MV-4-11 (cell line): ENCODE results near the gene CHRND.
A peak's percentile ranks its signal among the peaks of the same experiment; 100 is the strongest.
"Not testable (repeated sequence)": the region's sequence is repeated elsewhere in the genome, so short reads cannot be mapped to it uniquely, and the experiment has no call there.

Experiments
- DNase-seq: peaks from one replicate; lab custom pipeline; 2025; lab: John Stamatoyannopoulos, UW

CHRND gene

DNA sequence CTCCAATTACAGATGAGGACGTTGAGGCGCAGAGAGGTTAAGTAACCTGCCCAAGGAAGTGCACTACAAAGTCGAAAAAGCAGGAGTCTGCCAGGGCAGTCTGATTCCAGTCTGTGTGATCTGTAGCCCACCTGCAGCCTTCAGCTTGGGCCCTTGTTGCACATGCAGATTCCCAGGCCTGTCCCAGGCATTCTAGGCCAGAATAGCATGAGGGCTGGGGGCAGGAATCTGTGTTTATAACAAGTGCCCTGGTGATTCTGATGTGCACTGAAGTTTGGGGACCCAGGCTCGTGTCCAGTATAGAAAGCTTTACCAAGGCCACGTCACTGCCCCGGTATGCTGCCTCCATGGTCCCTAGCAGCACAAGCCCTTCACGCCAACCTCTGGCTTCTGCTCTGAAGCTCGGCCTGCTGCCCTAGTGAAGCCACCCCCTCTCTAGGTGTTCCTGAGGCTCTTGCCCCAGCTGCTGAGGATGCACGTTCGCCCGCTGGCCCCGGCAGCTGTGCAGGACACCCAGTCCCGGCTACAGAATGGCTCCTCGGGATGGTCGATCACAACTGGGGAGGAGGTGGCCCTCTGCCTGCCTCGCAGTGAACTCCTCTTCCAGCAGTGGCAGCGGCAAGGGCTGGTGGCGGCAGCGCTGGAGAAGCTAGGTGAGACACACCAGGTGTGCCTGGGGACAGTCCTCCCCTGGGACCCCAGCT is 18.1 kb downstream of the CHRND start:
- DNase-seq, result no peak

DNA sequence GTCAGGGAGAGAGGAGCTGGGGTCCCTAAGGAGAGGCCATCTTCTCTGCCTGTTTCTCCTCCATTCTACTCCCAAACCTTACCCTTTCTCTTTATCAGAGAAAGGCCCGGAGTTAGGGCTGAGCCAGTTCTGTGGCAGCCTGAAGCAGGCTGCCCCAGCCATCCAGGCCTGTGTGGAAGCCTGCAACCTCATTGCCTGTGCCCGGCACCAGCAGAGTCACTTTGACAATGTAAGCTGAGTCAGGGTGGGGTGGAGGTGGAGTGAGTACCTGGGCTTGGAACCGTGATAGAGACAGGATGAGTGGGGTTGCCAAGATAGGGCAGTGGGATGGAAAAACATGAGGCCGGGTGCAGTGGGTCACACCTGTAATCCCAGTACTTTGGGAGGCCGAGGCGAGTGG is 18.7 kb downstream of the CHRND start:
- DNase-seq, result no peak

DNA sequence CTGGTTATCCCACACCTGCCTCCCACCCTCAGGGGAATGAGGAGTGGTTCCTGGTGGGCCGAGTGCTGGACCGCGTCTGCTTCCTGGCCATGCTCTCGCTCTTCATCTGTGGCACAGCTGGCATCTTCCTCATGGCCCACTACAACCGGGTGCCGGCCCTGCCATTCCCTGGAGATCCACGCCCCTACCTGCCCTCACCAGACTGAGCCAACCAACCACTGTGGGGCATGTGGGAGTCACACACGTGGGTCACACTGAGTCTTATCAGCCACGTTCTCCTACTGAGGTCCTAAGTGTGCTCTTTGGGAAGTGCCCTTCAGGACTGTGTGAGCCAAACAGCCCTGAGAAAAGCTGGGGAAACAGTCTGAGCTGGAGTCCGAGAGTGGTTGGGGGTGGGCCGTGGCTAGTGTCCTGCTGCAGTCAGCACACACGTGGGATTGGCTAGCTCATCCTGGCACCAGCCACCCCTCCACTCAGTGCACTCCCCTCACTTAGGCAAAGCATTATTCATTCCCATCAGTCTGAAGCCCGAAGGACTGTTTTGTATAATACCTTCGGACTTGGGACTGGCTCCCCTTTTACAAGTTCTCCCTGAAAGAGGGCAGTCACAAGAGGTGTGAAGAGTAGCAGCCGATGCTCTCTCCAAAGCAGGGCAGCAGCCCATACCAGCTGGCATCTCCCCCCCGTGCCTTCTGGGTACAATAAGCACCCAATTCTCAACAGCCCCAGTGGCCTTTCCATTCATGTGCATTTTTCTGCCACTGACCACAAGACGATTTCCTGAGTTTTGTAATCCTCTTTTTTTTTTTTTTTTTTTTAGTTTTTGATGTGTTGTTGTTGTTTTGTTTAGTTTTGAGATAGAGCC is 19.8 kb downstream of the CHRND start:
- DNase-seq, result peak; percentile 28

DNA sequence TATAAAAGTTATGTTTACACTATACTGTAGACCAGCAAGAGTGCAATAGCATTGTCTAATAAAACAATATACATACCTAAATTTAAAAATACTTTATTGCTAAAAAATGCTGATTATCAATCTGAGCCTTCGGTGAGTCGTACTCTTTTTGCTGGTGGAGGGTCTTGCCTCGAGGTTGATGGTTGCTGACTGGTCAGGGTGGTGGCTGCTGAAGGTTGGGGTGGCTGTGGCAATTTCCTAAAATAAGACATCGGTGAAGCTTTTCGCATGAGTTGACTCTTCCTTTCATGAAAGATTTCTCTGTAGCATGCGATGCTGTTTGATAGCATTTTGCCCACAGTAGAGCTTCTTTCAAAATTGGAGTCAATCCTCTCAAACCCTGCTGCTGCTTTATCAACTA is 22.0 kb downstream of the CHRND start:
- DNase-seq, result no peak

DNA sequence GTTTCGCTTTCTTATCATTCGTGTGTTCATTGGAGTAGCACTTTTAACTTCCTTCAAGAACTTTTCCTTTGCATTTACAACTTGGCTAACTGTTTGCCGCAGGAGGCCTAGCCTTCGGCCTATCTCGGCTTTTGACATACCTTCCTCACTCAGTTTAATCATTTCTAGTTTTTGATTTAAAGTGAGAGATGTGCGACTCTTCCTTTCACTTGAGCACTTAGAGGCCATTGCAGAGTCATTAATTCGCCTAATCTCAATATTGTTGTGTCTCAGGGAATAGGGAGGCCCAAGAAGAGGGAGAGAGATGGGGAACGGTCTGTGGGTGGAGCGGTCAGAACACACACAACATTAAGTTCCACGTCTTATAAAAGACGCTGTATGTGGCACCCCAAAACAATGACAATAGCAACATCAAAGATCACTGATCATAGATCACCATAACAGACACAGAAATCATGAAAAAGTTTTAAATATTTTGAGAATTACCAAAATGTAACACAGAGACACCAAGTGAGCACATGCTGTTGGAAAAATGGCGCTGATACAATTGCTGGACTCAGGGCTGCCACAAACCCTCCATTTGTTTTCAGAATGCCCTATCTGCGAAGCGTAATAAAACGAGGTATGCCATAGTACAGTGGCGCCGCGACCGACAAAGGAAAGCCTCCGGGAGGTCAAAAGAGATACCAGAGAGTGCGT is 23.8 kb downstream of the CHRND start:
- DNase-seq, result no peak

DNA sequence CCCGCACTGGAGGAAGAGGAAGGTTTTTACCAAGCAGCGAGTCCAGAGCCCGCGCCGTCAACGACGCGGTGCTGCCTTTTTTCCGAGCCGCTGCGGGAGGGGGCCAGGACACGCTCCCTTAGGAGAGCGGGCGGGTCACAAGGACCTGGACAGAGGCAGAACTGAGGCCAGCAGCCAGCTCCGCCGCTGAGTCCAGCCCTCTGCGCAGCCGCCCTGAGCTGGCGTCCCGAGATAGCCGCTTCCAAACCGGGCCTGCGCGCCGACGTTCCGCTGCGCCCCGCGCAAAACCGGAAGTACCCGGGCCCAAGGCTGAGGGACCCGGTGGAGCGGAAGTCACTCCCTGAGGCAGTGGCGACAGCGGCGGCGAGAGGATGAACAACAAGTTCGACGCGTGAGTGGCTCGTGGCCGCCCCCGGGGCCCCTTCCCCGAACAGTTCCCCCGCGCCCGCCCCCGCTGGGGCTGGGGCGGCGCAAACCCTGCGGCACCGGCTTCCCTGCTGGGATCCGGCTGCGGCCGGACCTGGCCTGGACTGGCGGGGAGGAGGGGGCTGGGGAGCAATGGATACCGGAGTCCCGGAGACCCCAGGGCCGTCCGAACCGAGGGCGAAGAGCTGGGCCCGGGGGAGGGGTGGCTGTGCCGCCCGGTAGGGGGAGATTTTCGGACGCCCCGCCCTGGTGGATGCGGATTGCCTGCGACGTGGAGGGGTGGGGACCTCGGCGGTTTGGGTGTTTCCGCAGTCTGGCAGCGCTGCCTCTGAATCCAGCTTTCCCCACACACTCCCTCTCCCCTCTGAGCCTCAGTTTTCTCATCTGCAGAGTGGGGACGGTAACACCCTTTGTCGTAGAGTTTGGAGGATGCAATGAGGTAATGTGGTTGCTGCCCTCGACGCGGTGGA is 24.6 kb downstream of the CHRND start, which contains the start of the genes EIF4E2 and TIGD1:
TSS of gene EIF4E2 (plus strand) at position 336 of the 896 bp plus-strand sequence. CDS start at position 372, 36 bp downstream.
TSS of gene TIGD1 (minus strand) at position 204 of the 896 bp plus-strand sequence. CDS start 675 bp downstream, outside the sequence.
- peak; percentile 87 for DNase-seq

DNA sequence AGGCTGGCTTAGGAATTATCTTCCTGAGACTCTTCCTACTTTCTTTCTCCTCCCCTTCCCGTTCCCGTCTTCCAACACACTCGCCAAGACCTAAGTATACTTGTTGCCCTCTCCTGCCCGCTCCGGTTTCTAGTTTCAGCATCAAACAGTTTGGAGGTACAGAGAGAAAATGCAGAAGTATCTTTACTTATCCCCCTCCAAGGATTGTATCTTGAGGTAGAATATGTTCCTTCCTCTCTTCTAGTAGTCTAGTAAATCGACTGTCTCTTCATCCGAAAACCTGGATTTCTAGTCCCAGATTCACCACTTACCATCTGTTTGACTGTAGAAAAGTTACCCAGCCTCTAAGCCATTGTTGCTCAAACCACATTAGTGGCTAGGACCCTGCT is 25.3 kb downstream of the CHRND start:
- DNase-seq, result no peak

DNA sequence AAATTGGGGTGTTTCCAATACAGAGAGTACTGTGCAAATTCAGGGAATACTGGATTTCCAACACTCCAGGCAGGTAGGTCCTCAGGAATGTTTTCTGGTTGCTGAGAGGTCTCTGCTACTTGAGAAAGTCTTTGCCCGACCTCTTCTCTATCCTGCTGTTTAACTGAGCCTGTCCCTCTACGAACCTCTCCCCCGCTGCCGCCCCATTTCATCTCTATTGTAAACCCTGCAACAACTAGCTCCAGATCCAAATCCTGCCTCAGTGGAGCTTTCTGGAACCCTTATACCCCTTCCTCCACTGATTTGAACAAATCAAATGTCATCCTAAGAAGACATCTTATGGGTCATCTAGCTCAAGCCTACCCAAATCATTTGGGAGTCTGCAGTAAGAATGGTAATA is 25.8 kb downstream of the CHRND start:
- DNase-seq, result no peak

DNA sequence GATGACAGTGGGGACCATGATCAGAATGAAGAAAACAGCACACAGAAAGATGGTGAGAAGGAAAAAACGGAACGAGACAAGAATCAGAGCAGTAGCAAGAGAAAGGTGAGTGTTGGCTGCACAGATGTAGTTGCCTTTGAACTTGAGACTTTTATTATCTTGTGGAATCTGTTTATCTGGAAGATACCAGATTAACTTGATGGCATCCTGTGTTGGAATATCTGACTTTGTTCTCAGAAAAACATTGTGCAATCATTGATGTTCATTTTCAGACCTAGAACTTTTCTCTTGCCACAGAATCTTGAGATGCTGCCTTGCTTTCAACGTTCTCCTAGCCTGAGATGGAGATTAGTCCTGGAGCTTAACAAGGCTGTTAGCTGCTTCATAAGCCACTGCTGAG is 30.5 kb downstream of the CHRND start:
- DNase-seq, result no peak

DNA sequence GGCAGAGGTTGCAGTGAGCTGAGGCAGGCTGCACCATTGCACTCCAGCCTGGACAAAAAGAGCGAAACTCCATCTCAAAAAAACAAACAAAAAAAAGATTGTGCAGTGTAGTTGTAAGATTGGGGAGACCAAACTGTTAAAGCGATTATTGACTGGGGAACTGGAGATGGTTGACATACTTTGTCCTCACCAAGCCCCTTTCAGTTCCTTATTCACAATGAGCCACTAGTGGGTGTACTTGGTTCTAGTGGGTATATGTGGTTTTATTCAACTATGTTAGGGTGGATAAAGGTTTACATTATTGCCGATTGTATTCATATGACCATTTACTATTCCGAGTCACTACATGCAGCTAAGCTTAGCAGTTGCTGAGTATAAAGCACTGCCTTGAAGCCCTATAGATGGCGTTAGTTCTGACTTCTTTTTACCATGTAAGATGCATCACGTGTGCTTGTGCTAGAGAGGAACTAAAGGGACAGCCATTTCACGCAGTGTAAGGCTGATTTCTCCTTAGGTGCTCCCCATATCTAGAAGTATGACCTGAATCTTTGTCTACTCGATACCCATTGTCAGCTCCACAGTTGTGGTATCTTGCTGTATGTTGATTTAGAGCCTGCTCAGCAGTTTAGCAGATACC is 36.7 kb downstream of the CHRND start:
- DNase-seq, result peak; percentile 31

DNA sequence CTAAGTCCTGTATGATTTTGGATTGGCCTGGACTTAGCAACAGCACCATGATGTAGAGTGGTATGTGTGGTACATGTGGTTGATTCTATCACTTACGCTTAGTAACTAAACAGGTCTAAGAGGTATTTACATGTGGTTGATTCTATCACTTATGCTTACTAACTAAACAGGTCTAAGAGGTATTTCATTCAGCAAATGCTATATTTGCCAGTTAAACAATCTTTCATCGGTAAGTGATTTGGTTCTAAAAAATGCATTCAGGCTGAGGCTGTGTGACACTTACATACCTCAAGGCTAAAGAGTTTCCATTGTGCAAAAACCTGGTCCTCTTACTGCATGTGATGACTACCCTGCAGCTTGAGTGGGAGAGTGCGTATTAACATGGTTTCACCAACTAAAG is 37.6 kb downstream of the CHRND start:
- DNase-seq, result no peak

DNA sequence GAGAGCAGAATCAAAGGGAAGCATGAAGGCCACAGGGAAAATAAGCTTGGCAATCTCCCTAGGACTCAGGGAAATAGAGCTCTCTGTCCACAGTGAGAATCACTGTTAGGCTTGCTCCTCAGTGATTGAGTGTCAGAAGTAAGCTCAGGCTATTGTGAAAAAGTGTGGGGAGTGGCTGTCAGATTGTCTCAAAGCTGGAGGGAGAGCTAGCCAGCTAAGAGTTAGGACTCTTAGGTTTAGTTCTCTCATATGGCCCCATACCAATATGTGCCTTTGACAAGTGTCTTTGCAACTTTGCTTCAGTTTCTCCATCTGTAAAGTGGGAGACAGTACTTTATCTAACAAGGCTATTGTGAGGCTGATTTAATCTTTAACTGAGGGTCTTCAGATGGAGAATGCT is 41.8 kb downstream of the CHRND start:
- no peak for DNase-seq

DNA sequence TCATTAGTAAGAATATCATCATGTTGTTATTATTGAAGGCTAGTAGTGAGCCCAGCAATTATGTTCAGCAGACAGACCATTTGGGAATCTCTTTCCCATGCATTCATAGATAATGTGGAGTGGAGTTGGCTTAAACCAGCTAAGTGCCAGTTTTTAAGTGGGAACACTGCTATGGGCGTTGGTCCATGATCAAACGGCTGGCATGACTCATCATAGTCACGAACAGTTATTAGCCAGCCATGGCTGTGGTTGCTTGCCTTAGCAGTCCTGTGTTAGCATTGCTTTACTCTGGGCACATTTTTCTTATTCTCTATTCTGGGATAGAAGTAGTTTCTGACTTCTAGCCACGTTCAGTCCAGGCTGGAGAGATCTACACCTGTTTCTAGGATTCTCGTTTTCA is 42.2 kb downstream of the CHRND start:
- peak; percentile 49 for DNase-seq

DNA sequence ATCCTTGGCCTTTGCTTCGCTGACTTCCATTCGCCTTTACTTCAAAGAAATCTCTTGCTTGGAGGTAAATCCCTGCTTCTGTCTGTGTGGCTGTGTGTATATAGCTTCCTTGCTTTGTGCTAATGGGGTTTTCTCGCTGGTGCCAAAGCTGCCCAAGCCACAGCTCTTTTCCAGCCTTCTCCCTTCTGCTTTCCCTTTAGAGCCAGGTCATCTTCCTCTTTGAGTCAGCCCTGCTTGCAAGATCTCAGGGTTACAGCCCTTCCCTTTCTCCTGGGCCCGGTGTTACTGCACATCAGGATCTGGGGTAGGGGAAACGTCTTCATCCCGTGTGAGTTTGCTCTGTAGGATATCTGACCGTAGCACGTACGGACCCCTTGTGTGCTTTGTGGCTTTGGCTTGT is 43.6 kb downstream of the CHRND start:
- DNase-seq, result no peak

DNA sequence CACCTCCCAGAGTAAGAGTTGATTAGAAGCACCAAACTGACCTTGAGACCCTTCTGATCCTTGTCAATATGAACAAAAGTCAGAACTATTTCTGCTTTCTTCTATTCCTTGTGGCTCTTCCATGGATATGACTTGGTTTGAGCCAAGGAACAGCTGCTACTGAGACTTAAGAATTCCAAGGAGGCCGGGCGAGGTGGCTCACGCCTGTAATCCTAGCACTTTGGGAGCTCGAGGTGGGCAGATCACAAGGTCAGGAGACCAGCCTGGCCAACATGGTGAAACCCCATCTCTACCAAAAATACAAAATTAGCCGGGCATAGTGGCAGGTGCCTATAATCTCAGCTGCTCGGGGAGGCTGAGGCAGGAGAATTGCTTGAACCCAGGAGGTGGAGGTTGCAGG is 44.5 kb downstream of the CHRND start:
- not testable (repeated sequence) for DNase-seq

DNA sequence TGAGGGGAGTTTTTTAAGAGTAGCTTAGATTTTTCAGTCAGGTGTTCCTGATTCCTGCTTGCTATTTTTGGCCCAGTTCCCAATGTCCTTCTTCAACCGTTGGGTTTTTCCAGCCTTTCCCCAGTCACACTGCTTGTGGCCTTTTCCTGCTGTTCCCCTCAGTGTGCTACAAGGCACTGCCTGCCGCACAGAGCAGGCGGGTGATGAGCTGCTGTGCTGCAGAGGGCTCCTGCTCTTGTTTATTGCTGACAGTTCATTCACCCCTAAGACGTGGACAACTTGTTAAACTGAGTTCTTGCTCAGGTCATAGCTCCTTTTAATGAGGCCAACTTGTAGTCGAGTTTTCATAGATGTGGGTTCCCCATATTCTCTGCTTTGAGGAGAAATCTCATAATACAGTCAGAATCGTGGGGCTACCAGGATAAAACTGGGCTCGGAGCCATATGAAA is 45.1 kb downstream of the CHRND start:
- DNase-seq, result no peak

DNA sequence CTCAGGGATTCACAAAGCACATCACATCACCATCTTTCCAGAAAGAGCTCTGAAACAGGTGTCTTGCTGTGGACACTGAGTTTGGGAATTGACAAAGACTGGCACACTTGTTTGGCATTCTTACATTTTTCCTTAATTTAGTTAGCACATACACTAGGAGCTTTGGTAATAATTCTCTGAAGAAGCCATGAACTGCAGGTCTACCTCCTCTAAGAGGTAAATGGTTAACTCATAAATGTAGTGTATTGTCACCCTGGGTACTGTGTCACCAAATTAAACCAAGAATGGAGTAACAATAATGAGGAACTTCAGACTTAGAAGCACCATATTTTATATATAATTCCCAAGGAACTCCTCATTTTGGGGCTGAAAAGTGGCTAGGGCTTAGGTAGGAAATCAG is 47.1 kb downstream of the CHRND start:
- DNase-seq, result no peak

DNA sequence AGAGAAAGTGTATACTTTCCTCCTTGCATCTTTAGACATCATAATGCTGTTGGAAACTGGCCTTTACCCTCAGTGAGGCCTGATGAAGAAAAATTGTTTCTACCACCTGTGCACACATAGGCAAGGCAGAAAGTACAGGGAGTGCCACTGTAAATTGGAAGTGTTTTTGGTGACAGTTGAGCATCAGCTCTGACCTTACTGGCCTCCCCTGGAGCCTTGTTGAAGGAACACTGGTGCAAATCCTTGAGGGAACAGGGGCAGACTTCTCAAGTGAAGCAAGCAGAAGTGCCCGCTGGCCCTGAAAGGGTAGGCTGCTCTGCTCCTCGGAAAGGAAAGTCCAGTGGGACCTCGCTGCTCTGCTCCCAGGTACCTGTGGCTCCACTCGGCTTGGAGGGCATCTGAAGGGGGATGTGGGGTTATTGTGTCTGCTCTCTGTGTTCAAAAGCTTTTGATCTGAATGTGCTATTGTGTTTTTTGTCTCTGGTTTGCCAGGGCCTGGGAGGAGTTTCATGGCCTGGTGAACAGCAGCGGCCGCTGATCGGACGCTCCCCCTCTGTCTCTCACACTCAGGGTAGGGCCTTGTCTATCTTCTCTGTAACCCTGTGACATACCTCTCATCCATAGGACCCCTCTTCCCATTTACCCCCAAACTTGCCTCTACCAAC is 47.9 kb downstream of the CHRND start:
- no peak for DNase-seq

DNA sequence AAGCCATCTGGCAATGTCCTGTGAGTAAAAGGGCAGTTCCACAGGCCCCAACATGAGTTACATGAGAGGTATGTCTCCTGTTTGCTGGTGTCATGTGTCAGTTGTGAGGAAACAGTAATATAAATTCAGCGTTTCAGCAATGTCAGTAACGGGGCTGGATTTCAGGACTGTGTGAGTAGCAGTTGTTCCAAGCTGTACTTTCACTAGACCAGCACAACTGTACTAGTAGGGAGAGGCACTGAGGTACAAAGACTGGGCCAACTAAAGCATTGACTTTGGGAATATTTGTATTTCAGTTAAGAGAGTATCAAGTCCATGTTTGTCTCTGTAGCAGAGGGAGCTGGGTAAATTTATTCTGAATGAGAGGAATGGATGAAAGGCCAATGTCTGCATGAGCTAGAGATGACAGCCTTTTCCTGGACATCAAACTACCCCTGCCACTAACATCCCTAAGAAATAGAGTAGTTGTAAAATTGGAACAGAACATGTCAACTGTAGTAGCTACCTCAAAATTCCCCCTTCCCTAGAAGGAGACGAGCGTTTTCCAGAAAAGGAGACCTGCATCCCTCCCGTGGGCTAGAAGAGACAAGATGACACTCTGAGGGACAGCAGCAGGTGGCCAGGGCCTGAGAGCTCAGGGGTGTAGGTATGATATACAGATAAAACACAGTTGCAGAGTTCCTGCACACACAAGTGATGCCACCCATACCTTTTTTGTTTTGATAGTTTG is 48.9 kb downstream of the CHRND start:
- no peak for DNase-seq

DNA sequence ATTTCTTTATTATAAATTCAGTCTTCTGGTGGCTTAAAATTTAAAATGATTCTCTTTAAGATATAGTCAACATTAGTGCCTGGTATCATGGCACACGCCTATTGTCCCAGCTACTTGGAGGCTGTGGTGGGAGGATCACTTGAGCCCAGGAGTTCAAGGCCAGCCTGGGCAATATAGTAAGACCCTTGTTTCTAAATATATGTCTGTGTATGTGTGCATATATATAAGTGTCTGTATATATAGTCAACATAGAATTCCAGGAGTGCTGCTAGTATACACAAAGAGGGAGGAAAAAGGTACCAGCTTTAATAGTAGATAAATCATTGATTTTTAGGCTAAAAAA is 49.4 kb downstream of the CHRND start:
- no peak for DNase-seq
